Measurements from ENCODE around the gene RNF182. TPM values are rescaled to one million over a fixed set of nuclear protein-coding genes. Genes with fewer than 3 reads are reported as not detected.

Gene RNF182
- total and polyA plus RNA-seq, 2 donors (not counting 3 experiments of a cell fraction or from before 2014, with no cell fraction given): 0.43 to 0.93 TPM

DNA sequence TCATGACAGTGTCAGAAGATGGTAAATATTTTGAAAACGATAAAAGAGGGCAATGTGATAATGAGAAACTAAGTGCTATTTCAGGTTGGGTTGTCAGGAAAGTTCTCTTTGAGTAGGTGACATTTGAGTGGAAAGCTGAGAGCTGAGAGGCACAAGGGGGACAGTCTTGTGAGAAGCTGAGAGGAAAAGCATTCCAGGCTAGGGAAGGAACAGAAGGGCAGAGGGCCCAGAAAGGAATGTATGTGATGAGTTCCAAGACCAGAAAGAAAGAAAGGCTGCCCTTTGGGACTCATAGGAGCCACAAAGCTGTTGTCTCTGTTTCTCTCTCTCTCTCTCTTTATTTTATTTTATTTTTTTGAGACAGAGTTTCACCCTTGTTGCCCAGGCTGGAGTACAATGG lies 7.6 kb upstream of the RNF182 start:
- FAIRE-seq: no peak
- no peak for DNase-seq (ENCODE audit: low read depth, low spot score)
- Histone ChIP-seq H3K4me1 (ENCODE audit: control insufficient read depth, extremely low read depth, insufficient read depth, low read length) (peaks cover 6% of the 10 kb centered on the region), H3K4me3 (replicated peaks in 1 of 3; ENCODE audit: insufficient read depth in 1 of 3, low read depth in 1 of 3, low read length in 3 of 3) (no peak overlapping the region), H3K27ac (ENCODE audit: insufficient read depth, low read depth, low read length) (no peak overlapping the region), H2AFZ (ENCODE audit: low read depth, low read length) (no peak overlapping the region), H3K9me1 (replicated peaks; ENCODE audit: control insufficient read depth, extremely low read depth, insufficient read depth, low read length) (no peaks in the 10 kb centered on the region), H3K79me2 (ENCODE audit: control insufficient read depth, insufficient read depth, low read length) (no peaks in the 10 kb centered on the region), H4K20me1 (replicated peaks; ENCODE audit: control insufficient read depth, extremely low read depth, insufficient read depth, low read length) (no peaks in the 10 kb centered on the region), H3K9ac (replicated peaks; ENCODE audit: extremely low read depth, insufficient read depth, low read length) (no peak overlapping the region), H3K27me3 (ENCODE audit: control insufficient read depth in 2 of 2, insufficient read depth in 2 of 2, low read length in 2 of 2) (peaks cover 8 to 11% of the 10 kb centered on the region in 2 experiments), H3K9me3 (replicated peaks; ENCODE audit: control insufficient read depth, insufficient read depth, low read length) (no peaks in the 10 kb centered on the region), H3K36me3 (ENCODE audit: control insufficient read depth in 2 of 2, extremely low read depth in 1 of 2, insufficient read depth in 2 of 2, low read length in 2 of 2) (no peaks in the 10 kb centered on the region), H3K4me2 (ENCODE audit: insufficient read depth, low read length) (no peak overlapping the region)
- ChIA-PET CTCF (interaction anchor here (1.5 to 5.2 kb wide), 2 partner anchors 9 to 150 kb away, joined by 6 to 70 read pairs; no protein-coding TSS in a partner anchor), POLR2A (no interaction called here)
- dilution Hi-C loops (cut with MboI; ENCODE audit: extremely low pct_ligation_motif_present, low sequenced_read_pairs): no loop called here
- no TSS peak for BruUV-seq (replicated peaks)
- TF ChIP-seq EZH2 (IDR thresholded peaks at IDR 0.05; ENCODE audit: borderline replicate concordance, low read depth, low read length, severe bottlenecking) (no peak), GATA2 (IDR thresholded peaks at IDR 0.05; ENCODE audit: insufficient read depth, insufficient read length, low read depth, low read length) (no peak), POLR2A (IDR thresholded peaks at IDR 0.05; ENCODE audit: low read depth, low read length) (no peak), MYC (IDR thresholded peaks at IDR 0.05; ENCODE audit: low read depth, low read length) (no peak), POLR2AphosphoS5 (IDR thresholded peaks at IDR 0.05; ENCODE audit: insufficient read depth, low read depth, low read length) (no peak), FOS (IDR thresholded peaks at IDR 0.05; ENCODE audit: borderline replicate concordance, insufficient read depth, low read length) (no peak), JUN (IDR thresholded peaks at IDR 0.05; ENCODE audit: borderline replicate concordance, insufficient read depth, insufficient read length, low read depth) (no peak)
- TF ChIP-seq, protein P1, sequence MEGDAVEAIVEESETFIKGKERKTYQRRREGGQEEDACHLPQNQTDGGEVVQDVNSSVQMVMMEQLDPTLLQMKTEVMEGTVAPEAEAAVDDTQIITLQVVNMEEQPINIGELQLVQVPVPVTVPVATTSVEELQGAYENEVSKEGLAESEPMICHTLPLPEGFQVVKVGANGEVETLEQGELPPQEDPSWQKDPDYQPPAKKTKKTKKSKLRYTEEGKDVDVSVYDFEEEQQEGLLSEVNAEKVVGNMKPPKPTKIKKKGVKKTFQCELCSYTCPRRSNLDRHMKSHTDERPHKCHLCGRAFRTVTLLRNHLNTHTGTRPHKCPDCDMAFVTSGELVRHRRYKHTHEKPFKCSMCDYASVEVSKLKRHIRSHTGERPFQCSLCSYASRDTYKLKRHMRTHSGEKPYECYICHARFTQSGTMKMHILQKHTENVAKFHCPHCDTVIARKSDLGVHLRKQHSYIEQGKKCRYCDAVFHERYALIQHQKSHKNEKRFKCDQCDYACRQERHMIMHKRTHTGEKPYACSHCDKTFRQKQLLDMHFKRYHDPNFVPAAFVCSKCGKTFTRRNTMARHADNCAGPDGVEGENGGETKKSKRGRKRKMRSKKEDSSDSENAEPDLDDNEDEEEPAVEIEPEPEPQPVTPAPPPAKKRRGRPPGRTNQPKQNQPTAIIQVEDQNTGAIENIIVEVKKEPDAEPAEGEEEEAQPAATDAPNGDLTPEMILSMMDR (IDR thresholded peaks at IDR 0.05; ENCODE audit: extremely low read depth in 1 of 2, insufficient read depth in 1 of 2, low read depth in 1 of 2, low read length in 2 of 2): no peak
- TF ChIP-seq, protein P2, sequence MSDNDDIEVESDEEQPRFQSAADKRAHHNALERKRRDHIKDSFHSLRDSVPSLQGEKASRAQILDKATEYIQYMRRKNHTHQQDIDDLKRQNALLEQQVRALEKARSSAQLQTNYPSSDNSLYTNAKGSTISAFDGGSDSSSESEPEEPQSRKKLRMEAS (IDR thresholded peaks at IDR 0.05; ENCODE audit: insufficient read depth, insufficient read length): no peak
- intact Hi-C loops (cut with micrococcal nuclease): no loop called here

Data from endothelial cell of umbilical vein (primary cell).